CD4-positive, CD25-positive, alpha-beta regulatory T cell (primary cell): ENCODE data around the gene PTPRS. TPM values are rescaled to one million over a fixed set of nuclear protein-coding genes. Genes with fewer than 3 reads are reported as not detected.
A peak's percentile ranks its signal among the peaks of the same experiment; 100 is the strongest.
"Not testable (repeated sequence)": the region's sequence is repeated elsewhere in the genome, so short reads cannot be mapped to it uniquely, and the experiment has no call there.

Source experiments
- ATAC-seq, 2 donors: fragments of 150-1000 bp; cut with Tn5 transposase; one replicate each; pipeline ENCODE4 v1.10.0; 2021; ENCODE audit warnings: low read depth in 2 of 2, moderate number of reproducible peaks in 2 of 2, moderate library complexity in 1 of 2
- DNase-seq, 3 donors: peaks; one replicate each; pipeline versions ENCODE4 v3.0.0 to v3.0.0-alpha.2; 2012 to 2022; ENCODE audit warnings: mixed read lengths in 1 of 3
- H3K27ac ChIP-seq: one replicate; pipeline ENCODE4 v1.7.0; 2013; ENCODE audit warnings: mild to moderate bottlenecking, low read length; ENCODE audit not compliant: insufficient read depth, poor library complexity, severe bottlenecking
- H3K27me3 ChIP-seq: one replicate; pipeline ENCODE4 v1.7.0; 2013; ENCODE audit warnings: low read length; ENCODE audit not compliant: control insufficient read depth, insufficient read depth
- H3K36me3 ChIP-seq: one replicate; pipeline ENCODE4 v1.7.0; 2013; ENCODE audit warnings: mild to moderate bottlenecking, low read length, moderate library complexity; ENCODE audit not compliant: control insufficient read depth, insufficient read depth
- H3K4me1 ChIP-seq: 2 replicates; pipeline ENCODE4 v1.7.0; 2013; ENCODE audit warnings: mild to moderate bottlenecking, low read length; ENCODE audit not compliant: insufficient read depth, control insufficient read depth, poor library complexity, severe bottlenecking
- H3K4me3 ChIP-seq: one replicate; pipeline ENCODE4 v1.7.0; 2013; ENCODE audit warnings: low read depth, mild to moderate bottlenecking, low read length, moderate library complexity
- H3K9me3 ChIP-seq, 2 experiments: 1 replicate in 1 of 2; 2 replicates in 1 of 2; pipeline ENCODE4 v1.7.0; 2013; ENCODE audit warnings: low read length in 2 of 2, mild to moderate bottlenecking in 1 of 2, moderate library complexity in 1 of 2; ENCODE audit not compliant: control insufficient read depth in 2 of 2
- H3K27ac Mint-ChIP-seq, 3 donors: one replicate each; pipeline ENCODE4 v1.8.0; 2020 to 2022; ENCODE audit warnings: mild to moderate bottlenecking in 3 of 3, mixed read lengths in 3 of 3, moderate library complexity in 2 of 3
- H3K27me3 Mint-ChIP-seq: one replicate; pipeline ENCODE4 v1.8.0; 2022; ENCODE audit warnings: mild to moderate bottlenecking, mixed read lengths
- H3K36me3 Mint-ChIP-seq: one replicate; pipeline ENCODE4 v1.8.0; 2020; ENCODE audit warnings: mixed read lengths
- H3K4me1 Mint-ChIP-seq, 4 donors: one replicate each; pipeline ENCODE4 v1.8.0; 2020 to 2022; ENCODE audit warnings: mixed read lengths in 4 of 4, mild to moderate bottlenecking in 1 of 4
- H3K4me3 Mint-ChIP-seq, 4 donors: one replicate each; pipeline ENCODE4 v1.8.0; 2020 to 2022; ENCODE audit warnings: mild to moderate bottlenecking in 4 of 4, mixed read lengths in 4 of 4, moderate library complexity in 3 of 4
- H3K9me3 Mint-ChIP-seq, 7 donors: one replicate each; pipeline ENCODE4 v1.8.0; 2020 to 2022; ENCODE audit warnings: mixed read lengths in 7 of 7, mild to moderate bottlenecking in 3 of 7, moderate library complexity in 2 of 7
- polyA plus RNA-seq, 4 donors: library from polyadenylated mRNA; unstranded; fragments of 300-500 nt; fragmentation: Illumina TruSeq; gene quantifications; one replicate each; pipeline ENCODE4 v1.2.3, GENCODE V29; 2021
- total RNA-seq: library from RNA; stranded (reverse); gene quantifications from one replicate; pipeline ENCODE4 v1.2.3, GENCODE V29; 2022

PTPRS gene
- total RNA-seq, result 0.64 TPM
- polyA plus RNA-seq, result under 1 TPM in 2 of 4 donors, not detected in 2; 0.57 to 0.69 TPM

DNA sequence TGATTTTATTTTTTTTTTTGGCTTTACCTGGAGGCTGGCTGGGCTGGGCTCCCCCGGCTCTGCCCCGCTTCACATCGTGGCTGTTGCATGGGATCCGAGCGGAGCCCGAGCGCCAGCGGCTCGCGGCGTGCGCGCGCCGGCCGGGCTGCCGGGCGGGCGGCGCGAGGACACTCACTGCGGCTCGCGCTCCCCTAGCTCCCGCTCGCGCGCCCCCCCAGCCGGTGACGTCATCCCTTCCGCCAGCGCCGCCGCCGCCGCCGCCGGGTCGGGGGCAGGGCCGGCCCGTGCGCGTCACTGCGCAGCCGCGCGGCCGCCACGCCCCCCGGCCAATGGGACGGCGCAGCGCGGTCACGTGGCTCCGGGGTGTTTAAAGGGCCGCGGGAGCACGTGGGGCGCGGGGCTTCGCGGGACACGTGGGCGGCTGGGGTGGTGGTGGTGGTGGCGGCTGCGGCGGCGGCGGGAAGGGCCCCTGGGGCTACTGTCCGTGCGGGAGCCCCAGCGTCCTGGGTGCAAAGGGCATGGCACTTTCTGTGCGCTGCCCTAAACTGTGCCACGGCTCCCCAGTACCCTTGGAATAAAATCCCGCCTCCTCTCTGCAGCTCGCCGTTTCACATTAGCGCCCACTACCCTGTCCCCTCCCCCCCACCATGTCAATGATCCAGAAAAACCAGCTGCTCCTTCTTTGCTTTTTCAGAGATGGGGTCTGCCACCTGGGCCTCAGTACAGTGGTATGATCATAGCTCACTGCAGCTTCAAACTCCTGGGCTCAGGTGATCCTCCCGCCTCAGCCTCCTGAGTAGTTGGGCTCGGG lies at the start of gene PTPRS:
TSS of gene PTPRS (minus strand) at position 176 of the 811 bp plus-strand sequence. CDS start 54,672 bp downstream, outside the sequence.
- H3K27ac Mint-ChIP-seq, result no peak within 1 kb of the TSS
- peaks cover 5% of the 10 kb centered on the region for H3K27me3 ChIP-seq
- H3K4me1 Mint-ChIP-seq, result peaks cover 0 to 29% (median 2%) of the 10 kb centered on the region in 4 donors
- H3K4me1 ChIP-seq, result peaks cover 15% of the 10 kb centered on the region
- H3K27ac ChIP-seq, result no peak within 1 kb of the TSS
- DNase-seq (peak; percentile 35 to 37 (median 37)), ATAC-seq (peak; percentile 26 to 45)
- H3K36me3 ChIP-seq, result no peaks in the 10 kb centered on the region
- H3K36me3 Mint-ChIP-seq, result no peaks in the 10 kb centered on the region
- H3K9me3 ChIP-seq, result no peaks in the 10 kb centered on the region
- peaks cover 48% of the 10 kb centered on the region for H3K27me3 Mint-ChIP-seq
- H3K4me3 Mint-ChIP-seq, result peak within 1 kb of the TSS; percentile 51 to 85 (median 81)
- H3K4me3 ChIP-seq, result no peak within 1 kb of the TSS
- H3K9me3 Mint-ChIP-seq, result peaks cover 0 to 6% (median 0%) of the 10 kb centered on the region in 7 donors

GRCh38 chr19:5389353-5389752 lies 48.7 kb upstream of the PTPRS start:
- no peaks in the 10 kb centered on the region for H3K9me3 ChIP-seq
- H3K4me3 Mint-ChIP-seq, result no peak overlapping the region
- H3K36me3 ChIP-seq, result no peaks in the 10 kb centered on the region
- no peak overlapping the region for H3K27ac Mint-ChIP-seq
- H3K4me1 ChIP-seq, result no peaks in the 10 kb centered on the region
- no peak overlapping the region for H3K27ac ChIP-seq
- no peaks in the 10 kb centered on the region for H3K36me3 Mint-ChIP-seq
- H3K4me3 ChIP-seq, result no peak overlapping the region
- ATAC-seq, result no peak
- no peaks in the 10 kb centered on the region for H3K4me1 Mint-ChIP-seq
- DNase-seq, result no peak
- peaks cover 2% of the 10 kb centered on the region for H3K27me3 ChIP-seq
- H3K9me3 Mint-ChIP-seq, result peaks cover 0 to 17% (median 2%) of the 10 kb centered on the region in 7 donors
- peaks cover 29% of the 10 kb centered on the region for H3K27me3 Mint-ChIP-seq

- no peaks in the 10 kb centered on the region for H3K27me3 ChIP-seq
- DNase-seq (no peak), ATAC-seq (no peak)
- peaks cover 0 to 32% (median 6%) of the 10 kb centered on the region in 7 donors for H3K9me3 Mint-ChIP-seq
- H3K4me3 Mint-ChIP-seq, result no peak overlapping the region
- peaks cover 3% of the 10 kb centered on the region in 2 experiments for H3K9me3 ChIP-seq
- no peaks in the 10 kb centered on the region for H3K4me1 Mint-ChIP-seq
- H3K27ac ChIP-seq, result no peak overlapping the region
- H3K27me3 Mint-ChIP-seq, result peaks cover 14% of the 10 kb centered on the region
- H3K4me1 ChIP-seq, result no peaks in the 10 kb centered on the region
- H3K36me3 ChIP-seq, result no peaks in the 10 kb centered on the region
- no peaks in the 10 kb centered on the region for H3K36me3 Mint-ChIP-seq
- H3K4me3 ChIP-seq, result no peak overlapping the region
- peak overlapping the region in 1 of 3 donors; percentile 32 for H3K27ac Mint-ChIP-seq
Measured at GRCh38 chr19:5387472-5387871, 46.9 kb upstream of the PTPRS start.

GRCh38 chr19:5386841-5387240 lies 46.2 kb upstream of the PTPRS start:
- no peak for DNase-seq
- H3K4me3 ChIP-seq, result no peak overlapping the region
- H3K36me3 ChIP-seq, result no peaks in the 10 kb centered on the region
- H3K4me1 ChIP-seq, result no peaks in the 10 kb centered on the region
- H3K27ac ChIP-seq, result no peak overlapping the region
- peaks cover 6 to 7% of the 10 kb centered on the region in 2 experiments for H3K9me3 ChIP-seq
- no peaks in the 10 kb centered on the region for H3K27me3 ChIP-seq
- H3K27me3 Mint-ChIP-seq, result peaks cover 14% of the 10 kb centered on the region
- no peak overlapping the region for H3K27ac Mint-ChIP-seq
- H3K9me3 Mint-ChIP-seq, result peaks cover 0 to 36% (median 7%) of the 10 kb centered on the region in 7 donors
- no peak for ATAC-seq
- H3K4me3 Mint-ChIP-seq, result no peak overlapping the region
- no peaks in the 10 kb centered on the region for H3K36me3 Mint-ChIP-seq
- H3K4me1 Mint-ChIP-seq, result no peaks in the 10 kb centered on the region

DNA sequence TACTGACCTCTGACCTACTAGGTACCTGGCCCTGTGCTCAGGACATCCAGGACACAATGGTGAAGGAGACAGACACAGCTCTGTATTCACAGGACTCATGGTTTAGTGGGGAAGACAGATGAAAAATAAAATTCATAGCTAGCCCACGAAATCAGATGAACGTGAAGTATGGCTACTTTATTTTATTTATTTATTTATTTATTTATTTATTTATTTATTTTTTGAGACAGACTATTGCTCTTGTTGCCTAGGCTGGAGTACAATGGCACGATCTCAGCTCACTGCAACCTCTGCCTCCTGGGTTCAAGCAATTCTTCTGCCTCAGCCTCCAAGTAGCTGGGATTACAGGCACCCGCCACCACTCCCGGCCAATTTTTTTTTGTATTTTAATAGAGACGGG lies 40.6 kb upstream of the PTPRS start:
- H3K4me3 Mint-ChIP-seq, H3K4me1 Mint-ChIP-seq, H3K36me3 ChIP-seq, H3K4me3 ChIP-seq, H3K27me3 ChIP-seq, H3K27ac ChIP-seq, H3K27ac Mint-ChIP-seq, DNase-seq, H3K27me3 Mint-ChIP-seq, ATAC-seq, H3K36me3 Mint-ChIP-seq, H3K4me1 ChIP-seq: not testable (repeated sequence)
- peaks cover 0 to 29% (median 7%) of the 10 kb centered on the region in 7 donors for H3K9me3 Mint-ChIP-seq
- H3K9me3 ChIP-seq, result peaks cover 6 to 10% of the 10 kb centered on the region in 2 experiments

DNA sequence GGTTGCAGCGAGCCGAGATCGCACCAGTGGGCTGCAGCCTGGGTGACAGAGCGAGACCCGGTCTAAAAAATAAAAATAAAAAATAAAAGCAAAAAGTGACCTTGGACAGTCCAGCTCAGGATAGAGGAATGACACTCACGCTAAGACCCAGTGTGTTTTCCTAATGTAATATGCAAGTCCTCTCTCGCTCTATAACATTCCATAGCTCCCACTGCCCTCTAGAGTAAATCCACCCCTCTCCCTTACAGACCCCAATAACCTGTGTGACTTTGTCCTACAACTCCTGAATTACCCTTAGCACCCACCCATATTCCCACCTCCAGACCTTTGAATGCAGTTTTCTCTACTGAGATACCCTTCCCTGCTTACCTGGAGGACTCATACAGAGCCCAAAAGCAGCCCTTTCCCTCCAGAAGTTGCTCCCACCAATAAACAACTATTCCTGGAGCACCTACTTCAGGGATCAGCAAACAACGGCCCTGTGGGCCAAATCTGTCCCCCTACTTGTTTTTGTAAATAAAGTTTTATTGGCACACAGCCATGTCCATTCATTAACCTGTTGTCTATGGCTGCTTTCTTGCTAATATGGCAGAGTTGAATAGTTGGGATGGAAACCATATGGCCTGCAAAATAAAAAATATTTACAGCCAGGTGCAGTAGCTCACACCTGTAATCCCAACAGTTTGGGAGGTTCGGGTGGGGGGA lies 39.8 kb upstream of the PTPRS start:
- no peak overlapping the region for H3K27ac ChIP-seq
- no peak overlapping the region for H3K4me3 ChIP-seq
- H3K27ac Mint-ChIP-seq, result no peak overlapping the region
- H3K36me3 ChIP-seq, result no peaks in the 10 kb centered on the region
- H3K27me3 ChIP-seq, result no peaks in the 10 kb centered on the region
- no peaks in the 10 kb centered on the region for H3K27me3 Mint-ChIP-seq
- ATAC-seq (no peak), DNase-seq (no peak)
- no peaks in the 10 kb centered on the region for H3K4me1 Mint-ChIP-seq
- H3K9me3 Mint-ChIP-seq, result peaks cover 0 to 29% (median 7%) of the 10 kb centered on the region in 7 donors
- no peaks in the 10 kb centered on the region for H3K36me3 Mint-ChIP-seq
- no peaks in the 10 kb centered on the region for H3K4me1 ChIP-seq
- no peak overlapping the region for H3K4me3 Mint-ChIP-seq
- H3K9me3 ChIP-seq, result peaks cover 6 to 10% of the 10 kb centered on the region in 2 experiments

- Histone ChIP-seq H3K4me1 (no peaks in the 10 kb centered on the region), H3K27me3 (no peaks in the 10 kb centered on the region), H3K27ac (no peak overlapping the region), H3K4me3 (no peak overlapping the region), H3K36me3 (no peaks in the 10 kb centered on the region), H3K9me3 (peaks cover 0 to 4% of the 10 kb centered on the region in 2 experiments)
- Mint-ChIP-seq H3K4me1 (no peaks in the 10 kb centered on the region), H3K27me3 (no peaks in the 10 kb centered on the region), H3K27ac (no peak overlapping the region), H3K4me3 (no peak overlapping the region), H3K9me3 (peaks cover 0 to 8% (median 4%) of the 10 kb centered on the region in 7 donors), H3K36me3 (no peaks in the 10 kb centered on the region)
- ATAC-seq (no peak), DNase-seq (no peak)
Measured at GRCh38 chr19:5376928-5377327, 36.3 kb upstream of the PTPRS start.
